NB4 (cell line): ENCODE results near the gene EXOC3.
"Not testable (repeated sequence)": the region's sequence is repeated elsewhere in the genome, so short reads cannot be mapped to it uniquely, and the experiment has no call there.

Experiments used
- DNase-seq: peaks from one replicate; pipeline ENCODE4 v3.0.0; 2010; ENCODE audit warnings: low read depth
- H3K4me3 ChIP-seq: one replicate; pipeline ENCODE4 v1.5.1; 2011; ENCODE audit warnings: mild to moderate bottlenecking, low read depth, low read length, moderate library complexity
- MAX ChIP-seq: IDR thresholded peaks from 2 replicates; pipeline ENCODE4 v1.6.1; 2011; ENCODE audit warnings: low read depth, low read length
- MYC ChIP-seq: IDR thresholded peaks from 2 replicates; pipeline ENCODE4 v1.6.1; 2011; ENCODE audit warnings: low read depth, low read length
- POLR2A ChIP-seq: IDR thresholded peaks from 2 replicates; pipeline ENCODE4 v1.6.1; 2011; ENCODE audit warnings: mild to moderate bottlenecking; ENCODE audit not compliant: insufficient read length; ENCODE audit errors: extremely low read depth
- TF ChIP-seq, protein P1 (sequence below): IDR thresholded peaks from one replicate; pipeline ENCODE4 v1.5.1; 2012; ENCODE audit warnings: low read depth, low read length

The EXOC3 gene

GRCh38 chr5:484556-484955 is 41.6 kb downstream of the EXOC3 start:
- H3K4me3 ChIP-seq: no peak overlapping the region
- no peak for DNase-seq
- TF ChIP-seq POLR2A (no peak), MAX (no peak), MYC (no peak)
- TF ChIP-seq, protein P1, sequence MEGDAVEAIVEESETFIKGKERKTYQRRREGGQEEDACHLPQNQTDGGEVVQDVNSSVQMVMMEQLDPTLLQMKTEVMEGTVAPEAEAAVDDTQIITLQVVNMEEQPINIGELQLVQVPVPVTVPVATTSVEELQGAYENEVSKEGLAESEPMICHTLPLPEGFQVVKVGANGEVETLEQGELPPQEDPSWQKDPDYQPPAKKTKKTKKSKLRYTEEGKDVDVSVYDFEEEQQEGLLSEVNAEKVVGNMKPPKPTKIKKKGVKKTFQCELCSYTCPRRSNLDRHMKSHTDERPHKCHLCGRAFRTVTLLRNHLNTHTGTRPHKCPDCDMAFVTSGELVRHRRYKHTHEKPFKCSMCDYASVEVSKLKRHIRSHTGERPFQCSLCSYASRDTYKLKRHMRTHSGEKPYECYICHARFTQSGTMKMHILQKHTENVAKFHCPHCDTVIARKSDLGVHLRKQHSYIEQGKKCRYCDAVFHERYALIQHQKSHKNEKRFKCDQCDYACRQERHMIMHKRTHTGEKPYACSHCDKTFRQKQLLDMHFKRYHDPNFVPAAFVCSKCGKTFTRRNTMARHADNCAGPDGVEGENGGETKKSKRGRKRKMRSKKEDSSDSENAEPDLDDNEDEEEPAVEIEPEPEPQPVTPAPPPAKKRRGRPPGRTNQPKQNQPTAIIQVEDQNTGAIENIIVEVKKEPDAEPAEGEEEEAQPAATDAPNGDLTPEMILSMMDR: no peak

GRCh38 chr5:485113-485945 is 42.4 kb downstream of the EXOC3 start:
- H3K4me3 ChIP-seq: no peak overlapping the region
- TF ChIP-seq, protein P1: no peak
- TF ChIP-seq MYC (no peak), MAX (no peak), POLR2A (no peak)
- peak; percentile 40 for DNase-seq

GRCh38 chr5:485946-486491 is 43.0 kb downstream of the EXOC3 start:
- TF ChIP-seq MYC: peak; percentile 81
- peak; percentile 95 for TF ChIP-seq MAX
- no peak for TF ChIP-seq POLR2A
- peak; percentile 88 for DNase-seq
- H3K4me3 ChIP-seq: no peak overlapping the region

GRCh38 chr5:486597-486996 is 43.6 kb downstream of the EXOC3 start:
- not testable (repeated sequence) for H3K4me3 ChIP-seq, DNase-seq

- no peak for DNase-seq
- H3K4me3 ChIP-seq: no peak overlapping the region
- TF ChIP-seq, protein P1: no peak
- TF ChIP-seq MAX: no peak
- TF ChIP-seq MYC: no peak
- TF ChIP-seq POLR2A: no peak
Measured at GRCh38 chr5:488241-488640, 45.3 kb downstream of the EXOC3 start.

DNA sequence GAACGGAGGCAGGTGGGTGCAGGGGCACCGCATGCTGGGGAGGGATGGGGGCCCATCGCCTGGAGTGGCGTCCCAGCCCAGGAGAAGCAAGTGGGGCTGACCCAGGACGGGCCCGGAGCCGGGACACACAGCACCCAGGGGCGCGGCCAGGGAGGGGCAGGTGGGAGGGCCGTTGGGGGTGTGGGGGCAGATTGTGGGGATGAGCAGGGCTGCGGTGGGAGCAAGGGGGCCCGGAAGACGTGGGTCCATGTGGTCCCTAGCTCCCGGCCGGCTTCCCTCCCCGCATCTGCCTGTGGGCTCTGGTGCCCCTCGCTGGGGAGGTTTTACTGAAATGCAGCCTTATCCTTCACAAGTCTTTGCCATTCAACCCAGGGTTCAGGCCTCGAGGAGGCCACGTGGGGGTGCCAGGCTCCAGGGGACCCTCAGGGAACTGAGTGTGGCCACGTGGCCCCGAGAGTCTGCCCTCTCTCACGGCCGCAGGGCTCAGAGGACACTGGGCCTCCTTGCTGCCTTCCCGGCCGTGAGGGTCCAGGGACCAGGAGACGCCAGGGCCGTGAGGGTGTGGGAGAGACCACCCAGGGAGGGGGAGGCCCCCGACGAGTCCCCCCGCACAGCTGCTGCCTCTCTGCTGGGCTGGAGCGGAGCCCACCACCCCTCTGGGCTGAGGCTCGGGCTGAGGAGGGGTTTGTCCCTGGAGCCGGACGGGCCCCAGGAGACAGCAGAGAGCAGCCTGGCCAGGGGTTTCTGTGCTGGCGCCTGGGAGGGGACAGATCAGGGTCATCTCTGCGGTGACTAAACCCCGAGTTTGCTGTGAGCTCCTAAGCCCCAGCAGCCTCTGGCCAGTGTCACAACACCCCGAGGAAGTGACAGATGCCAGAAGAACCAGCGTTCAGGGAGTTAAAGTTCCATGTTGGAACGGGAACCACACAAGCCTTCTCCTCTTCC is 46.0 kb downstream of the EXOC3 start:
- peak; percentile 28 for DNase-seq
- TF ChIP-seq MAX (no peak), POLR2A (no peak), MYC (no peak)
- TF ChIP-seq, protein P1: no peak
- no peak overlapping the region for H3K4me3 ChIP-seq
